ENCODE results near the gene CALML4. TPM values are rescaled to one million over a fixed set of nuclear protein-coding genes. Genes with fewer than 3 reads are reported as not detected.
"Not testable (repeated sequence)": the region's sequence is repeated elsewhere in the genome, so short reads cannot be mapped to it uniquely, and the experiment has no call there.

Gene CALML4
- total and polyA plus RNA-seq, 9 donors = 6.7 to 14.3 (median 8.3) TPM

DNA sequence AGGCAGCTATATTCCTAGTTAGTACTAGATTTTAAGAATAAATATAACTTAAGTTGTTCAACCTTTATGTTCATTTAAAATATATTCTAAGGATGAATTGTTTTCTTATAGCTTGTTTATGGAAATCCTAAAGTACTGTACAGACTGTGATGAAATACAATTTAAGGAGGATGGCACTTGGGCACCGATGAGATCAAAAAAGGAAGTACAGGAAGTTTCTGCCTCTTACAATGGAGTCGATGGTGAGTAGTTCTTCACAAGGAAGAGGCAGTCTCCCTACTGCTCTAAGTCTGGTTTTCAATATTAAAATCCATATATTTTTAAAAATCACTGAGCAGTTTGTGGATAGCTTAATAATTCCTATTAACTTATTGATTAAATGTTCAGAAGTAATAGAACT lies 29.6 kb downstream of the CALML4 start:
- no peaks in the 10 kb centered on the region for H3K4me1 ChIP-seq (ENCODE audit: control insufficient read depth, insufficient read depth, low read length)
- no peaks in the 10 kb centered on the region for H3K27me3 ChIP-seq (ENCODE audit: control insufficient read depth, insufficient read depth, low read length)
- H3K9me3 ChIP-seq (replicated peaks; ENCODE audit: control insufficient read depth, low read depth, low read length) = no peaks in the 10 kb centered on the region
- WGBS (ENCODE audit: insufficient coverage) = no CpG with 5 or more reads among the region's 2 CpGs
- H3K36me3 ChIP-seq (ENCODE audit: control insufficient read depth, insufficient read depth, low read length) = peaks cover 11% of the 10 kb centered on the region
- no peak overlapping the region for H3K27ac ChIP-seq (ENCODE audit: low read length)
- no peak overlapping the region for H3K4me3 ChIP-seq (ENCODE audit: low read length)
- no peak for DNase-seq

DNA sequence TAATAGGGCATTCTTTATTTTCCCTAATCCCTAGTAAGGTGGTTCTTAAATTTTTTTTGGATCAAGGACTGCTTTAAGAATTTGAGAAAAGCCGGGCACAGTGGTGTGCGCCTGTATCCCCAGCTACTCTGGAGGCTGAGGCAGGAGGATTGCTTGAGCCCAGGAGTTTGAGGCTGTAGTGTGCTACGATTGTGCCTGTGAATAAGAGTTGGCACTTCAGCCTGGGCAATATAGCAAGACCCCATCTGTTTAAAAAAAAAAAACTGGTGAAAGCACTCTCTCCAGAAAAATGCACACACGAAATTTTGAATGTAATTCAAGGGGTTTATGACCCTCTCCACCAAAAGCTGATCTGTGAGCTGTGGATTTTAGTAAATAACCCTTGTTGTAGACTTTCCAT lies 32.0 kb downstream of the CALML4 start:
- no peak overlapping the region for H3K27ac ChIP-seq (ENCODE audit: low read length)
- no peak overlapping the region for H3K4me3 ChIP-seq (ENCODE audit: low read length)
- no peaks in the 10 kb centered on the region for H3K27me3 ChIP-seq (ENCODE audit: control insufficient read depth, insufficient read depth, low read length)
- peaks cover 11% of the 10 kb centered on the region for H3K36me3 ChIP-seq (ENCODE audit: control insufficient read depth, insufficient read depth, low read length)
- no peak for DNase-seq
- no peaks in the 10 kb centered on the region for H3K4me1 ChIP-seq (ENCODE audit: control insufficient read depth, insufficient read depth, low read length)
- H3K9me3 ChIP-seq (replicated peaks; ENCODE audit: control insufficient read depth, low read depth, low read length) = no peaks in the 10 kb centered on the region
- WGBS (ENCODE audit: insufficient coverage) = 92% methylated on average over 2 of the region's 4 CpGs

- H3K4me3 ChIP-seq (ENCODE audit: low read length); DNase-seq; H3K9me3 ChIP-seq (replicated peaks; ENCODE audit: control insufficient read depth, low read depth, low read length); H3K4me1 ChIP-seq (ENCODE audit: control insufficient read depth, insufficient read depth, low read length); H3K27ac ChIP-seq (ENCODE audit: low read length); H3K27me3 ChIP-seq (ENCODE audit: control insufficient read depth, insufficient read depth, low read length); H3K36me3 ChIP-seq (ENCODE audit: control insufficient read depth, insufficient read depth, low read length): not testable (repeated sequence)
- WGBS (ENCODE audit: insufficient coverage) = no CpG with 5 or more reads among the region's 2 CpGs
Observed at GRCh38 chr15:68172037-68172436, 33.1 kb downstream of the CALML4 start.

GRCh38 chr15:68166847-68167246 lies 38.3 kb downstream of the CALML4 start:
- Histone ChIP-seq H3K9me3 (replicated peaks; ENCODE audit: control insufficient read depth, low read depth, low read length) (no peaks in the 10 kb centered on the region), H3K27ac (ENCODE audit: low read length) (no peak overlapping the region), H3K4me1 (ENCODE audit: control insufficient read depth, insufficient read depth, low read length) (no peaks in the 10 kb centered on the region), H3K27me3 (ENCODE audit: control insufficient read depth, insufficient read depth, low read length) (no peaks in the 10 kb centered on the region), H3K4me3 (ENCODE audit: low read length) (no peak overlapping the region), H3K36me3 (ENCODE audit: control insufficient read depth, insufficient read depth, low read length) (peaks cover 8% of the 10 kb centered on the region)
- 89% methylated on average over 1 of the region's 4 CpGs for WGBS (ENCODE audit: insufficient coverage)
- no peak for DNase-seq

DNA sequence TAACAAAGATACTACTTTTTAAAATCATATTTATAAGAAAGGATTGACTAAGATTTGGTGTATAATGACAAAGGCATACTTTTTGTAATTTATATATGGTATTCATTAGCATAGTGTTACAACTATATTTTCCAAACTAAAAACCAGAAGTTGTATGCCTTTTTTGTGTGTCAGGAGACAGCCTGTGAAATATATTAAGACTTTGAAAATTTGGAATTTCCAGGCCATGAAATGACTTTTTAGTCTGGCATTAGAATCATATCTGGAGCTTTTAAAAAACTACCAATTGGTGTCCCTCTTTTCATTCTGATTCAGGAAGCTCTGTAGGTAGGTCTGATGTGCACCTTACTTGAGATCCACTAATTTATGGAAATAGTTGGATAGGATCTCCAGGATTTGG lies 41.9 kb downstream of the CALML4 start:
- Histone ChIP-seq H3K9me3 (replicated peaks; ENCODE audit: control insufficient read depth, low read depth, low read length) (no peaks in the 10 kb centered on the region), H3K27me3 (ENCODE audit: control insufficient read depth, insufficient read depth, low read length) (no peaks in the 10 kb centered on the region), H3K27ac (ENCODE audit: low read length) (no peak overlapping the region), H3K36me3 (ENCODE audit: control insufficient read depth, insufficient read depth, low read length) (peaks cover 12% of the 10 kb centered on the region), H3K4me3 (ENCODE audit: low read length) (no peak overlapping the region), H3K4me1 (ENCODE audit: control insufficient read depth, insufficient read depth, low read length) (no peaks in the 10 kb centered on the region)
- peak; percentile 61 for DNase-seq

DNA sequence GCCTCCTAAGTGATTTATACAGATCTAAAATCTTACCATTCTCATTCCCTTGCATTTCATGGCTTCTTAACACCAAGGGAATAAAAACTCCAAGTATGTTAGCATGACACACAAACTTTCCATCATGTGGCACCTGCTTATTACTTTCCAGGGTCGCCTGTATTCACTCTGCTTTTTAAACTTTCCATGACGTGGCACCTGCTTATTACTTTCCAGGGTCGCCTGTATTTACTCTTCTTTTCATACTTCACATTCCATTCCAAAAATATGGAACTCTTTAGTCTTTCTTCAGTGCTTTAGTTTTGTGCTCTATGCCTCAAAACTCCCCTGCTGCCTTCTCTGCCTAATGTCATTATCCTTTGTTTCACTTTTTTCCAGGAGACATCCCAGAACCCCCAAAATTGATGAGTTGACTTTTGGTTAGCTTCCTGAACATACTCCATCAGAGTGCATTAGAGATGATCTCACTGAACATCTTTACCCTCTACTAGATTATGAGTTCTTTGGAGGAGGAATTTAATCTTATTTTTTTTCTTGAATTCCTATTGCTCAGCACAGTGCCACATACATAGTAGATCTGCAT lies 47.0 kb downstream of the CALML4 start:
- no peaks in the 10 kb centered on the region for H3K4me1 ChIP-seq (ENCODE audit: control insufficient read depth, insufficient read depth, low read length)
- no peaks in the 10 kb centered on the region for H3K9me3 ChIP-seq (replicated peaks; ENCODE audit: control insufficient read depth, low read depth, low read length)
- peak overlapping the region; percentile 65 for H3K27ac ChIP-seq (ENCODE audit: low read length)
- peak; percentile 75 for DNase-seq
- H3K27me3 ChIP-seq (ENCODE audit: control insufficient read depth, insufficient read depth, low read length) = no peaks in the 10 kb centered on the region
- no peak overlapping the region for H3K4me3 ChIP-seq (ENCODE audit: low read length)
- WGBS (ENCODE audit: insufficient coverage) = 29% methylated on average over 3 of the region's 3 CpGs
- peaks cover 14% of the 10 kb centered on the region for H3K36me3 ChIP-seq (ENCODE audit: control insufficient read depth, insufficient read depth, low read length)

- no peak overlapping the region for H3K27ac ChIP-seq (ENCODE audit: low read length)
- H3K27me3 ChIP-seq (ENCODE audit: control insufficient read depth, insufficient read depth, low read length) = no peaks in the 10 kb centered on the region
- WGBS (ENCODE audit: insufficient coverage) = no CpG with 5 or more reads among the region's 1 CpG
- H3K36me3 ChIP-seq (ENCODE audit: control insufficient read depth, insufficient read depth, low read length) = peaks cover 6% of the 10 kb centered on the region
- no peak for DNase-seq
- no peak overlapping the region for H3K4me3 ChIP-seq (ENCODE audit: low read length)
- H3K4me1 ChIP-seq (ENCODE audit: control insufficient read depth, insufficient read depth, low read length) = no peaks in the 10 kb centered on the region
- H3K9me3 ChIP-seq (replicated peaks; ENCODE audit: control insufficient read depth, low read depth, low read length) = no peaks in the 10 kb centered on the region
Observed at GRCh38 chr15:68157074-68157473, 48.1 kb downstream of the CALML4 start.

- no peak overlapping the region for H3K27ac ChIP-seq (ENCODE audit: low read length)
- no peaks in the 10 kb centered on the region for H3K4me1 ChIP-seq (ENCODE audit: control insufficient read depth, insufficient read depth, low read length)
- H3K27me3 ChIP-seq (ENCODE audit: control insufficient read depth, insufficient read depth, low read length) = no peaks in the 10 kb centered on the region
- peaks cover 2% of the 10 kb centered on the region for H3K36me3 ChIP-seq (ENCODE audit: control insufficient read depth, insufficient read depth, low read length)
- WGBS (ENCODE audit: insufficient coverage) = no CpG with 5 or more reads among the region's 4 CpGs
- H3K9me3 ChIP-seq (replicated peaks; ENCODE audit: control insufficient read depth, low read depth, low read length) = no peaks in the 10 kb centered on the region
- no peak overlapping the region for H3K4me3 ChIP-seq (ENCODE audit: low read length)
- DNase-seq = peak; percentile 86
Observed at GRCh38 chr15:68154923-68155559, 50.1 kb downstream of the CALML4 start.

DNA sequence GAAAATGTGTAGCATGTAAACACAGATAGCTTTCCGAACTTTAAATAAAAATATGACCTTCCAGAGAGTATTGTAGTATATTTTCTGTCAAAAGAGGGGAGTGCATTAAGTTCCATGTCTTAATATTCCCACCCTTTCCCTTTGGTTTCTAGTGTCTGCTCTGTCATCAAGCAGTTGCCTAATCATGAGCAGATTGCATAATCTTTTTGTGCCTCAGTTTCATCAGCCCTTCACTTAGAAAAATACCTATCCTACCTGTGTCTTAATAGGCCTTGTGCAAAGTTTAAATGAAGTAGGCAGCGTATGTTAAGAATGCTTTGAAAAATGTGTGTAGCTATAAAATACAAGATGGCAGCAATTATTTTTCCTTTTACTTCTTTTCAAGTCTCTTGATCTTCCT lies 52.8 kb downstream of the CALML4 start:
- no CpG with 5 or more reads among the region's 2 CpGs for WGBS (ENCODE audit: insufficient coverage)
- H3K4me1 ChIP-seq (ENCODE audit: control insufficient read depth, insufficient read depth, low read length) = no peaks in the 10 kb centered on the region
- no peaks in the 10 kb centered on the region for H3K27me3 ChIP-seq (ENCODE audit: control insufficient read depth, insufficient read depth, low read length)
- H3K9me3 ChIP-seq (replicated peaks; ENCODE audit: control insufficient read depth, low read depth, low read length) = no peaks in the 10 kb centered on the region
- no peak overlapping the region for H3K27ac ChIP-seq (ENCODE audit: low read length)
- H3K4me3 ChIP-seq (ENCODE audit: low read length) = no peak overlapping the region
- DNase-seq = no peak
- peaks cover 2% of the 10 kb centered on the region for H3K36me3 ChIP-seq (ENCODE audit: control insufficient read depth, insufficient read depth, low read length)

DNA sequence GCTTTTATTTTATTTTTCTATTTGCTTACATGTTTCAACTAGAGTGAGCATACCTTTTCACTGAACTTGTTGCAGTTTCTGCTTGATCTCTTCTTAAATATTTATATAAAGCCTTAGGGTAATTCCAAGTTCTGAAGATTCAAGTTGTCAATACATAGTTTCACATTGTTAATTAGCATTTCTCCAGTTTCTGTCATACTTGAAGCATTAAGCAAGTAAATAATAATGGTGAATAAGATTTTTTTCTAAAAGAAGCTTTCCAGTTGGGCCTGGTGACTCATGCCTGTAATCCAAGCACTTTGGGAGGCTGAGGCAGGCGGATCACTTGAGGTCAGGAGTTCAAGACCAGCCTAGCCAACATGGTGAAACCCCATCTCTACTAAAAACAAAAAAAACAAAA lies 53.9 kb downstream of the CALML4 start:
- peaks cover 2% of the 10 kb centered on the region for H3K36me3 ChIP-seq (ENCODE audit: control insufficient read depth, insufficient read depth, low read length)
- DNase-seq = no peak
- no peaks in the 10 kb centered on the region for H3K27me3 ChIP-seq (ENCODE audit: control insufficient read depth, insufficient read depth, low read length)
- no CpG with 5 or more reads among the region's 1 CpG for WGBS (ENCODE audit: insufficient coverage)
- no peak overlapping the region for H3K4me3 ChIP-seq (ENCODE audit: low read length)
- no peaks in the 10 kb centered on the region for H3K4me1 ChIP-seq (ENCODE audit: control insufficient read depth, insufficient read depth, low read length)
- no peak overlapping the region for H3K27ac ChIP-seq (ENCODE audit: low read length)
- H3K9me3 ChIP-seq (replicated peaks; ENCODE audit: control insufficient read depth, low read depth, low read length) = no peaks in the 10 kb centered on the region

- WGBS (ENCODE audit: insufficient coverage) = no CpG with 5 or more reads among the region's 1 CpG
- H3K27ac ChIP-seq (ENCODE audit: low read length) = no peak overlapping the region
- H3K9me3 ChIP-seq (replicated peaks; ENCODE audit: control insufficient read depth, low read depth, low read length) = no peaks in the 10 kb centered on the region
- no peaks in the 10 kb centered on the region for H3K27me3 ChIP-seq (ENCODE audit: control insufficient read depth, insufficient read depth, low read length)
- no peak overlapping the region for H3K4me3 ChIP-seq (ENCODE audit: low read length)
- DNase-seq = no peak
- no peaks in the 10 kb centered on the region for H3K36me3 ChIP-seq (ENCODE audit: control insufficient read depth, insufficient read depth, low read length)
- no peaks in the 10 kb centered on the region for H3K4me1 ChIP-seq (ENCODE audit: control insufficient read depth, insufficient read depth, low read length)
Observed at GRCh38 chr15:68150187-68150586, 54.9 kb downstream of the CALML4 start.
